Prostate gland (tissue), 2 donors: ENCODE measurements around the gene TEX52.

Source experiments
- POLR2A ChIP-seq: fragments of 450-650 bp; IDR thresholded peaks from one replicate; pipeline ENCODE4 v1.6.1; 2016; ENCODE audit warnings: antibody characterized with exemption, mild to moderate bottlenecking
- TF ChIP-seq, protein P1 (sequence below), 4 experiments: fragments of 200-600 bp in 2 of 4; fragments of 450-650 bp in 2 of 4; sonication (generic) in 2 of 4; IDR thresholded peaks; 1 replicate in 3 of 4; 2 replicates in 1 of 4; pipeline ENCODE4 v1.5.1; 2016 to 2019; ENCODE audit warnings: antibody characterized with exemption in 4 of 4, mild to moderate bottlenecking in 2 of 4, moderate library complexity in 2 of 4

DNA sequence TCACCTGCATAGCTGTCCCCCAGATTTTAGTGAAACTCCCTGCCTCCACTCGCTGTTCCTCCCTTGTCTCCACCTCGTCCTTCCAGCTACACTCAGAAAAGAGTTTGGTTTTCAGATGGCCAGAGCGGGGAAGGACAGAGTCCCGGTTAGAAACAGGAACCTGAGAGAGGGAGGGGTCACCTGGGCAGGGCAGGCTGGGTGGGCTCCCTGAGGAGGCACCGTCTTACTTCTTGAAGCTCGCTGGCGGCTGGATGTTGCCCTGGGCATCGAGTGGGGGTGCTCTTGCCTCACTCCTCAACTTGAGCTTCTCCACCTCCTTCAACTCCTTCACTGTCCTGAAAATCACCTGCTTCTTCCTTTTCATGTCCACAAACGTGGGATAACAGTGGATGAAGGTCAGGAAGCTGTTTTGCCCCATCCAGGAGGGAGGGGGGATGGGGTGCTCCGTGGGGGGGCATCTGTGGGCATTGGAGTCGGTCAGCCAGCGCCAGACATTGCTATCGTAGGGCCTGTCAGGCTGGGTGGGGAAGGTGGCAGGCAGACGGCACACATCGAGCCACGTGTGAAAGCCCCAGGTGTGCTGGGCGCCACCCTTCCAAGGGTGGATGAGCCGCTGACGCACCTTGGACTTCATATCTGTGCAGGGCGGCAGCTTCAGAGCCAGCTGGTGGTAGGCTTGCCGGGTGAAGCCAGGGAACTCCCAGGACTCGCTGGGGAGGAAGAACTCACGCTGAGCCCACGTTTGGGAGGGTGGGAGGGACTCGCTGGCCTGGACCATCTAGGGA is 2.0 kb downstream of the TEX52 start:
- no peak for TF ChIP-seq POLR2A
- TF ChIP-seq, protein P1, sequence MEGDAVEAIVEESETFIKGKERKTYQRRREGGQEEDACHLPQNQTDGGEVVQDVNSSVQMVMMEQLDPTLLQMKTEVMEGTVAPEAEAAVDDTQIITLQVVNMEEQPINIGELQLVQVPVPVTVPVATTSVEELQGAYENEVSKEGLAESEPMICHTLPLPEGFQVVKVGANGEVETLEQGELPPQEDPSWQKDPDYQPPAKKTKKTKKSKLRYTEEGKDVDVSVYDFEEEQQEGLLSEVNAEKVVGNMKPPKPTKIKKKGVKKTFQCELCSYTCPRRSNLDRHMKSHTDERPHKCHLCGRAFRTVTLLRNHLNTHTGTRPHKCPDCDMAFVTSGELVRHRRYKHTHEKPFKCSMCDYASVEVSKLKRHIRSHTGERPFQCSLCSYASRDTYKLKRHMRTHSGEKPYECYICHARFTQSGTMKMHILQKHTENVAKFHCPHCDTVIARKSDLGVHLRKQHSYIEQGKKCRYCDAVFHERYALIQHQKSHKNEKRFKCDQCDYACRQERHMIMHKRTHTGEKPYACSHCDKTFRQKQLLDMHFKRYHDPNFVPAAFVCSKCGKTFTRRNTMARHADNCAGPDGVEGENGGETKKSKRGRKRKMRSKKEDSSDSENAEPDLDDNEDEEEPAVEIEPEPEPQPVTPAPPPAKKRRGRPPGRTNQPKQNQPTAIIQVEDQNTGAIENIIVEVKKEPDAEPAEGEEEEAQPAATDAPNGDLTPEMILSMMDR (IDR thresholded peaks at IDR 0.05): no peak
